Calu3 (cell line): Measurements from ENCODE around the gene AGBL4. TPM values are rescaled to one million over a fixed set of nuclear protein-coding genes. Genes with fewer than 3 reads are reported as not detected.

ENCODE experiments used
- BruUV-seq: library from RNA; stranded (reverse); fragments of 400-500 nt; replicated peaks from 2 replicates; lab custom pipeline; 2021; lab: Mats Ljungman, UMichigan
- CTCF ChIA-PET: fragments of 300-600 bp; sonication (Branson Sonifier 250); formaldehyde crosslinking; loops from one replicate; lab custom pipeline; 2022; ENCODE audit warnings: antibody characterized with exemption; lab: Charles Lee
- DNase-seq: peaks from one replicate; pipeline ENCODE4 v3.0.0; 2022
- H3K27ac Mint-ChIP-seq: one replicate; pipeline ENCODE4 v1.8.0; 2022; ENCODE audit warnings: mixed read lengths; ENCODE audit not compliant: unreplicated experiment
- H3K27me3 Mint-ChIP-seq: one replicate; pipeline ENCODE4 v1.8.0; 2022; ENCODE audit warnings: mixed read lengths; ENCODE audit not compliant: unreplicated experiment
- H3K36me3 Mint-ChIP-seq: one replicate; pipeline ENCODE4 v1.8.0; 2022; ENCODE audit warnings: mild to moderate bottlenecking, moderate library complexity, mixed read lengths; ENCODE audit not compliant: insufficient read depth, unreplicated experiment
- H3K4me1 Mint-ChIP-seq: one replicate; pipeline ENCODE4 v1.8.0; 2022; ENCODE audit warnings: mild to moderate bottlenecking, low read depth, mixed read lengths; ENCODE audit not compliant: unreplicated experiment
- H3K4me3 Mint-ChIP-seq: one replicate; pipeline ENCODE4 v1.8.0; 2022; ENCODE audit warnings: mild to moderate bottlenecking, low read depth, moderate library complexity, mixed read lengths; ENCODE audit not compliant: unreplicated experiment
- H3K9me3 Mint-ChIP-seq: one replicate; pipeline ENCODE4 v1.8.0; 2022; ENCODE audit warnings: low read depth, mixed read lengths; ENCODE audit not compliant: unreplicated experiment
- CTCF ChIP-seq: fragments of 200-600 bp; IDR thresholded peaks from one replicate; pipeline ENCODE4 v1.8.0; 2022; ENCODE audit warnings: antibody characterized with exemption; ENCODE audit not compliant: unreplicated experiment
- intact Hi-C: fragments of 100-400 bp; cut with micrococcal nuclease; formaldehyde crosslinking; loops from one replicate; pipeline ENCODE4 v1.10.0; 2022; ENCODE audit not compliant: unreplicated experiment
- total RNA-seq: library from RNA; stranded (reverse); gene quantifications from 2 replicates; pipeline ENCODE4 v1.2.3, GENCODE V29; 2022

AGBL4 gene
- total RNA-seq, 1 experiment from 2014 or later: not detected

- no peak overlapping the region for H3K27ac Mint-ChIP-seq
These were observed 1024.4 kb downstream of the AGBL4 start for GRCh38 chr1:48999321-48999720.

GRCh38 chr1:48996311-48996710 is 1027.4 kb downstream of the AGBL4 start:
- H3K4me3 Mint-ChIP-seq: no peak overlapping the region
- H3K27ac Mint-ChIP-seq: no peak overlapping the region
- CTCF ChIA-PET: no interaction called here
- H3K9me3 Mint-ChIP-seq: peaks cover 2% of the 10 kb centered on the region
- no TSS peak for BruUV-seq
- H3K36me3 Mint-ChIP-seq: no peaks in the 10 kb centered on the region
- H3K4me1 Mint-ChIP-seq: no peaks in the 10 kb centered on the region
- intact Hi-C loops: no loop called here
- no peak for TF ChIP-seq CTCF
- no peaks in the 10 kb centered on the region for H3K27me3 Mint-ChIP-seq
- no peak for DNase-seq

More at GRCh38 chr1:48999321-48999720, 1024.4 kb downstream of the AGBL4 start:
- CTCF ChIA-PET: no interaction called here
- H3K4me1 Mint-ChIP-seq: no peaks in the 10 kb centered on the region
- peaks cover 4% of the 10 kb centered on the region for H3K9me3 Mint-ChIP-seq
- no peak overlapping the region for H3K4me3 Mint-ChIP-seq
- BruUV-seq: no TSS peak
- no peak for TF ChIP-seq CTCF
- DNase-seq: no peak
- intact Hi-C loops: no loop called here
- no peaks in the 10 kb centered on the region for H3K27me3 Mint-ChIP-seq
- H3K36me3 Mint-ChIP-seq: no peaks in the 10 kb centered on the region

GRCh38 chr1:48988633-48989197 is 1035.0 kb downstream of the AGBL4 start:
- H3K27me3 Mint-ChIP-seq: no peaks in the 10 kb centered on the region
- no peak for DNase-seq
- no peaks in the 10 kb centered on the region for H3K36me3 Mint-ChIP-seq
- H3K4me3 Mint-ChIP-seq: no peak overlapping the region
- no peak for TF ChIP-seq CTCF
- no peaks in the 10 kb centered on the region for H3K4me1 Mint-ChIP-seq
- CTCF ChIA-PET: no interaction called here
- no peak overlapping the region for H3K27ac Mint-ChIP-seq
- H3K9me3 Mint-ChIP-seq: no peaks in the 10 kb centered on the region
- BruUV-seq: no TSS peak
- intact Hi-C loops: no loop called here

- Mint-ChIP-seq H3K4me3 (no peak overlapping the region), H3K27ac (no peak overlapping the region), H3K36me3 (no peaks in the 10 kb centered on the region), H3K27me3 (no peaks in the 10 kb centered on the region), H3K9me3 (peaks cover 3% of the 10 kb centered on the region), H3K4me1 (no peaks in the 10 kb centered on the region)
- no TSS peak for BruUV-seq
- intact Hi-C loops: no loop called here
- CTCF ChIA-PET: no interaction called here
- no peak for TF ChIP-seq CTCF
- no peak for DNase-seq
These were observed 1043.8 kb downstream of the AGBL4 start for GRCh38 chr1:48979940-48980339.
